Measurements from ENCODE around the gene SAMD8.
"Not testable (repeated sequence)": the region's sequence is repeated elsewhere in the genome, so short reads cannot be mapped to it uniquely, and the experiment has no call there.

SAMD8 gene

DNA sequence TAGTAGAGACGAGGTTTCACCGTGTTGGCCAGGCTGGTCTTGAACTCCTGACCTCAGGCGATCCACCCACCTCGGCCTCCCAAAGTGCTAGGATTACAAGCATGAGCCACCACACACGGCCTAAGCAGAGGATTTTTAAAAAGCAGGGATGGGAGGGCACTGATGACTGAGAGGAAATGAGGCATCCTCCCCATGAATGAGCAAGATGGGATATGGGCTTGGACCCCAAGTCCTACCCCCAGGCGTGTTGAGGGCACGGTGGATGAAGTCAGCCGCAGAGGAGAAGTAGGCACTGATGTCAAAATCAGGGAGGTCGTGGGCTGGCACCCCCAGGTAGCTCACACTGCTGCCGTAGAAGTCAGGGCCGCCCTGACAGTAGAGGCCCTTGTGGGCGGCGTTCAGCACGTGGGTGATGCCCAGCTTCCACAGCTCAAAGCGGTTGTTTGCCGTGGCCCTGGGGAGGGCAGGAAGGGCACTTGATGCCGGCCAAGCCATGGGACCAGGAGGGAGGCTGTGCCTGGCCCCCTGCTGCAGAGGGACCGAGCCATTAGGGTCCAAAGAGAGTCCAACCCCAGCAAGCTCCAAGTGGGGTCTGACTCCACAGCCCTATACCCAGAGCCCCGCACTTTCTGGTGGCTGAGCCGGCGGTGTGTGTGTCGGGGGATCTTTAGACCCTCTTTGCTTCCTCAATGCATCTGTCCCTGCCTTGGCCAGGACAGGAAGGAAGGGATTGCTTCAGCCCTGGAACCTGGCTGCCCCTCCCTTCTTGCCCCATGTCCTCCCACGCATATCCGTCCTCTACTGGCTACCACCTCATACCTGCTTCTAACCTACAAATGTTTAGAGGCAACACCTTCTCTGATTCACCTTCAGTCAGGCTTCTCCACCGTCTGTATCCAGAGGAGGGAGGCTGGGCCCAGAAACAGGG, 3.4 kb upstream of the SAMD8 start:
- DNase-seq, result no peak

DNA sequence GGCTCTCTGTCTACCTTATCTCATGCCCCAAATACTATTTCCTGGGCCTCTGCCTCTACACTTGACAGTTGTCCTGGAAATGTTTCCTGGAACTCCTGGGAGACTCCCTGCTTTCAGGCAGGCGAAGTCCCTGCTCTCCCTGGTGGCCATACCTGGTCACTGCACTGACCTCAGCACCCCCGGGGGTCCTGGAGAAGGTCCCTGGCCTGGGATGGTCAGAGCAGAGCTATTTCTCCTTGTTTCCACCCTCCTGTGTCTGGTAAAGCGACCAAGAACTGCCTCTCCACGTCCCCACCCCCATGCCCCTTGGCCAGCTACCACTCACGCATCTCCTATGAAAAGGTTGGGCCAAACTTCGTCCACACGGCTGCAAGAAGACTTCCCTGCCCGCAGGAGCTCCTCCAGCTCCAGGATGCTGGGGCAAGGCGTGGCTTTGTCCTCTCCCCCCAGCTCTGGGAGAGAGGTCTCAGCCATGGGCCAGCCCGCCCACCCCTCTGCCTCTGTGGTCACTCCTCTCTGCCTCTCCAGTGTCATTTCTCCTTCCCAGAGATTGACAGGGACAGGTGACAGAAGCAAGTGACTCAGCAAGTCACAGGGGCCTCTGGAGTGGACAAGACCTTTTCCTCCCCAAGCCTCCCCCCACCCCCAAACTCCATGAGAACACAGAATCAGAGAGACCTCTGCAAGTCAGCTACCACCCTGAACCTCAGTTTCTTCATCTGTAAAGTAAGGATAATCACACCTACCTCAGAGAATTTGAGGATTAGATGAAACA, 2.6 kb upstream of the SAMD8 start:
- DNase-seq, result no peak

- no peak for DNase-seq
Observed at GRCh38 chr10:75109459-75109778, 2.0 kb upstream of the SAMD8 start.

DNA sequence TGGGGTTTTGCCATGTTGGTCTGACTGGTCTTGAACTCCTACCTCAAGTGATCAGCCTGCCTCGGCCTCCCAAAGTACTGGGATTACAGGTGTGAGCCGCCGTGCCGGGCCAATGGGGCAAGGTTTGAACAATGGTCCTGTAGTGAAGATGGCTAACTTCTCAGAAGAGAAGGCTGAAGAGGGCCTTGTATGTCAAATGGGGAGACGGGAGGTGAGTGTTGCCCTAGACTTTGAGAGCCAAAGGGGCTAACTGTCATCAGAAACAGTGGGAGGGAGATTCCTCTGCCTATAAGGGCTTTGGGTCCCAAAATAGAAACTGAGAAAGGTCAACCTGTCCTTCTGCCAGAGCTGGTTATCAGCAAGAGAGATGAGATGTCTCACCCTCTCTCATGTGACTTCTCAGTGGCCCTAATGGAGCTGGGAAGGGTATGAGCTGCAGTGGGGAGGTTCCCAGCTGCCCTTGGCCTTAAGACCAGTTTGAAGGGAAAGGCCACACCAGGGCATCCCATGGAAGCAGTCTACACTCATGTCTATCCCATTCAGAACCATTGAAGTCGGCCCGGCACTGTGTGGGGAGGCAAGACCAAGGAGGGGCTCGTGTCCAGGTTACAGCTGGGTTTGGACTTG, 1.3 kb upstream of the SAMD8 start:
- DNase-seq, result no peak

DNA sequence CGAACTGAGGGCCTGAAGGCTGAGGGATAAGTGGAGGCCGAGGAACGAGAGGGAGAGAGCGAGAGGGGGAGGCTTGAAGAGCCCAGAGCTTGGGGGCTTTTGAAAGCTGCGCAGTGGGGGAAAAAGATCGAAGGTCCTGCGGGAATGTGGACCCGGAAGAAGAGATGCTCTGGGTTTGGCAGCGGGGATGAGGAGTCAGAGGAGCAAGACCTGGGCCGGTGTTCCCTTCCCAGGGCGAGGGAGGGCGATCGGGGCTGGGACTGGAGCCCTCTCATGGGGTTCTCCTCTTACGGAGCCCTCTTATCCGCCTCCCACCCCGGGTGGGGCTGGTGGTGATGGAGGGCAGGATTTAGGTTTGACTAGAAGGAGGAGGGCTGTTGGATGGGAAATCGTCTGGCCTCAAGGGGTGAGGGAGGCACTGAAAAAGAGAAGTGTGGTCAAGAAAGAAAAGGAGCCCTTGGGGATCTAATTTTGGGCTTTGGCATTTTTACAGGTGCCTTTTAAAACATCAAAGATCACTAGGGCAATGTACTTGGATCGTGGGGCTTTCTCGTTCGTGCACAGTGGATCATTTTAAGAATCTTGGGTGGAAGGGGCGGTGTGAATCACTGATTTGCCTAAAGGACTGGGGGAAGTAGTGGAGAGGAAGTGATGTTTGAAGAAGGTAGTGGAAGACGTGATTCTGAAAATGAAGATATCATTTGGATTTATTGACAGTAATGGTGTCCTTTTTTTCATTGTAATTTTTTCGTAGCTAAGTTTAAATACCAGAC, 637 bp downstream of the SAMD8 start:
- no peak for DNase-seq

- DNase-seq, result no peak
Observed at GRCh38 chr10:75115137-75115536, 3.7 kb downstream of the SAMD8 start.

GRCh38 chr10:75116941-75117775, 5.7 kb downstream of the SAMD8 start:
- not testable (repeated sequence) for DNase-seq

DNA sequence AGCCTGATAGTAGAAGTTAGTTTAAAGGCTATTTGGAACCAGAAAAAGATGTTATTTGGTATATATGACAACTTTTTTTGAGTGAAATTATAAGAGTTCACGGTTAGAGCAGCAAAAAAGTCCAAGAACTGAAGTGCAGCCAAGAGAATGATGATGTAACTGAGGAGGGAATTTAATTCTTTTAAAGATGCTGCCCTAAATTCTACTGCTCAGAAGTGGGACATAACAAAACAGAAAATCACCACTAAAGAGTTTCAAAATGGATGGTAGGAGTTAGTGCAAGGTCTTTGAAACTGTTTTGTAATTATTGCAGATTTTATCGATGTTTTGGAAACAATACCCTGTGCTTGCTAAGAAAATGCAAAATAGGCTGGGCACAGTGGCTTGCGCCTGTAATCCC, 6.5 kb downstream of the SAMD8 start:
- DNase-seq, result no peak

DNA sequence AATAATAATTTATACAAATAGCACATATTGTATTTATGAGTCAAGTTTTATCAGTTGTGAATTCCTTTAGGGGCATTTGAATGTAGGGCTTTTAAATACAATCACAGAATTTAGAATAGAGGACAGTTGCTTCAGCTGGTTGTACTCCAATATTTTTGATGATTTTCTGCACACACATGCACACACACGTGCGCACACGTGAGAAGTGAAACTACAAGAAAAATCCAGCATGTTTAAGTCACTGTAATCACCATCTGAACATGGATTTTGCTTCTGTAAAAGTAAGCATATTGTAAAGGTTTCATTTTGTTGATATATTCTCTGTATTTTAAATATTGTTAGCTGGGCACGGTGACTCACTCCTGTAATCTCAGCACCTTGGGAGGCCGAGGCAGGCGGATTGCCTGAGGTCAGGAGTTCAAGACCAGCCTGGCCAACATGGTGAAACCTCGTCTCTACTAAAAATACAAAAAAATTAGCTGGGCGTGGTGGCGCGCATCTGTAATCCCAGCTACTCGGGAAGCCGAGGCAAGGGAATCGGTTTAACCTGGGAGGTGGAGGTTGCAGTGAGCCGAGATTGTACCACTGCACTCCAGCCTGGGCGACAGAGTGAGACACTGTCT, 8.1 kb downstream of the SAMD8 start:
- not testable (repeated sequence) for DNase-seq

- no peak for DNase-seq
Observed at GRCh38 chr10:75121322-75121721, 9.9 kb downstream of the SAMD8 start.

DNA sequence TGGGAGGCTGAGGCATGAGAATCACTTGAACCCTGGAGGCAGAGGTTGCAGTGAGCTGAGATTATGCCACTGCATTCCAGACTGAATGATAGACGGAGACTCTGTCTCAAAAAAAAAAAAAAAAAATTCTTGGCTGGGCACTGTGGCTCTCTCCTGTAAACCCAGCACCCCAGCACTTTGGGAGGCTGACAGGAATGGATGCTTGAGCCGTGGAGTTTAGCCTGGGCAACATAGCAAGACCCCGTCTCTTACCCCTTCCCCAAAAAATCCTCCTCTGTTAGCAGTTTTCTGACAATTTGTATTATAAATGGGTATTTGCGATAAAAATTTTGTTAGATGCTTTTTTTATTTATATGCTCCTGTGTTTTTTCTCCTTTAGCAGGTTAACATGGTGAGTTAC, 11.0 kb downstream of the SAMD8 start:
- DNase-seq, result no peak

GRCh38 chr10:75123088-75123682, 11.7 kb downstream of the SAMD8 start:
- no peak for DNase-seq

GRCh38 chr10:75126277-75126676, 14.8 kb downstream of the SAMD8 start:
- DNase-seq, result no peak

DNA sequence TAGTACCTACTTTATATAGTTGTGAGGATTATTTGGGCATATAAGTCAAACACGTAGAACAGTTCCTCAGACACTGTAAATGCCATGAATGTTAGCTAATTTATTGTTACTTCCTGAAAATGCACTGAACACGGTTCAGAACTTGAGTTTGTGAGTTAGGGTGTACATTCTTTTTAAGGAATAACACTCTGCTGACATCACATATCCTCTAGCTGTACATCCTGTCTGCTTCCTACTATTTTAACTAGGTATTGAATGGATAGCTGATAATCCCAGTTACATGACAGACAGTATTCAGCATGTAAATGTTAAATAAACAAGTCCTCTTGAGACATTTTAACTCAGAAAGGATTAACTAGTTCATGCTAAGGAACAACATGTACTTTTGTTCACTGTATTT, 16.0 kb downstream of the SAMD8 start:
- no peak for DNase-seq

DNA sequence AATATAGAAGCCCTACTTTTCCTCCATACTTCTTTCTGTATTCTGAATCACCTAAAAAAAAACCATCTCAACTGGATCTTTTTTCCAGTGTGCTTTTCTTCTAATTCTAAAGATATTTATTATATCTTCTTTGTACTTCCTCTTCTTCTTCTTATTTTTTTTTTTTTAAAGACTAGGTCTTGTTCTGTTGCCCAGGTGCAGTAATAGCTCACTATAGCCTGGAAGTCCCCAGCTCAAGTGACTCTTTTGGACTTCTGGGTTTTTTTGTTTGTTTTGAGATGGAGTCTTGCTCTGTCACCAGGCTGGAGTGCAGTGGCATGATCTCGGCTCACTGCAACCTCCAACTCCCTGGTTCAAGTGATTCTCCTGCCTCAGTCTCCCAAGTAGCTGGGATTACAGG, 17.5 kb downstream of the SAMD8 start:
- not testable (repeated sequence) for DNase-seq

DNA sequence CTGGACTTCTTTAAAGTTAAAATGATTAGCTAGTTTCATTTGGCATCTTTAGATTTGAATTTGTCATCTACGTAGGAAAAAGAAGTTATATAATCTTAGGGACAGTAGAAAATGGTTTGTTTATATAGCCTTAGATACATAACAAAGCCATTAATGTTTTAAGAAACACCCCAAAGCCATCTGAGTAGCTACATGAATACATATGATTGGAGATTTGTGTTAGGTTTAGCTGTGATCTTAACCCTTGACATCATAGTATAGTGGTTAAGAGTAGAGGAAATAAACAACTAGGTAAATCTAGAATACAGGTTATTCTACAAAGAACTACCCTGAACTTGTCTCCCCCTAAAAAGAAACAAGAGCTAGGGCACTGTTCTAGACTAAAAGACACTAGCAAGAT, 18.1 kb downstream of the SAMD8 start:
- no peak for DNase-seq

DNA sequence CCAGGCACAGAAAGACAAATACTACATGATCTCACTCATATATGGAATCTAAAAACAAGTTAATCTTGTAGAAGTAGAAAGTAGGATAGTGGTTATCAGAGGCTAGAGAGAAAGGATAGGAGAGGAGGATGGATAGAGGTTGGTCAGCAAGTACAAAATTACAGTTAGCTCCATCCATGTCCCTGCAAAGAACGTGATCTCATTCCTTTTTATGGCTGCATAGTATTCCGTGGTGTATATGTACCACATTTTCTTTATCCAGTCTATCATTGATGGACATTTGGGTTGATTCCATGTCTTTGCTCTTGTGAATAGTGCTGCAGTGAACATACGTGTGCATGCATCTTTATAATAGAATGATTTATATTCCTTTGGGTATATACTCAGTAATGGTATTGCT, 22.2 kb downstream of the SAMD8 start:
- not testable (repeated sequence) for DNase-seq

GRCh38 chr10:75136346-75136745, 24.9 kb downstream of the SAMD8 start:
- no peak for DNase-seq

- no peak for DNase-seq
Observed at GRCh38 chr10:75137533-75138438, 26.3 kb downstream of the SAMD8 start.

GRCh38 chr10:75140246-75140645, 28.8 kb downstream of the SAMD8 start:
- DNase-seq, result no peak

Data from DMS153 (cell line).